GM13976 (cell line): ENCODE data around the gene RASGRP1.

Source experiments
- DNase-seq: peaks from one replicate; pipeline ENCODE4 v3.0.0; 2012; ENCODE audit warnings: low spot score
- in situ Hi-C: fragments of 300-500 bp; cut with MboI; formaldehyde crosslinking; loops from one replicate; pipeline ENCODE4 v1.12.0; 2022; ENCODE audit warnings: low sequenced_read_pairs, mixed read lengths, inconsistent platforms; ENCODE audit not compliant: unreplicated experiment
- TF ChIP-seq, protein P1 (sequence below): IDR thresholded peaks from 2 replicates; pipeline ENCODE4 v1.5.1; 2012; ENCODE audit warnings: borderline replicate concordance, mild to moderate bottlenecking; ENCODE audit not compliant: insufficient read depth; ENCODE audit errors: extremely low read depth, missing control alignments, control extremely low read depth

Gene RASGRP1

DNA sequence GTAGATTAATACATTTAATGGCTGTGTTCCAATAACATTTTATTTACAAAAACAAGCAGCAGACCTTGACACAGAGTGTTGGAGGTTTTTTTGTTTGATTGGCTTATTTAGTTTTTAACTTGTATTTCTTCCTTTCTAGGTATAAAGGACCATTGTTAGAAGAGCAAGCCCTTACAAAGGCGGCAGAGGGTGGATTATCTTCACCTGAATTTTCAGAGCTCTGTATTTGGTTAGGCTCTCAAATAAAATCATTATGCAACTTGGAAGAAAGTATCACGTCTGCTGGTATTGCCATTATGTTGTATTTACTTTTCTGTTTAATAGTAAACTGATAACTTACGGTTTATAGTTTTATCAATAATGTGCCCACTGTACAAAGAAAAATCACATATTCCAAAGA, 100.7 kb downstream of the RASGRP1 start:
- in situ Hi-C loops: no loop called here
- no peak for DNase-seq

GRCh38 chr15:38461066-38461833, 103.4 kb downstream of the RASGRP1 start:
- peak; percentile 45 for DNase-seq
- TF ChIP-seq, protein P1, sequence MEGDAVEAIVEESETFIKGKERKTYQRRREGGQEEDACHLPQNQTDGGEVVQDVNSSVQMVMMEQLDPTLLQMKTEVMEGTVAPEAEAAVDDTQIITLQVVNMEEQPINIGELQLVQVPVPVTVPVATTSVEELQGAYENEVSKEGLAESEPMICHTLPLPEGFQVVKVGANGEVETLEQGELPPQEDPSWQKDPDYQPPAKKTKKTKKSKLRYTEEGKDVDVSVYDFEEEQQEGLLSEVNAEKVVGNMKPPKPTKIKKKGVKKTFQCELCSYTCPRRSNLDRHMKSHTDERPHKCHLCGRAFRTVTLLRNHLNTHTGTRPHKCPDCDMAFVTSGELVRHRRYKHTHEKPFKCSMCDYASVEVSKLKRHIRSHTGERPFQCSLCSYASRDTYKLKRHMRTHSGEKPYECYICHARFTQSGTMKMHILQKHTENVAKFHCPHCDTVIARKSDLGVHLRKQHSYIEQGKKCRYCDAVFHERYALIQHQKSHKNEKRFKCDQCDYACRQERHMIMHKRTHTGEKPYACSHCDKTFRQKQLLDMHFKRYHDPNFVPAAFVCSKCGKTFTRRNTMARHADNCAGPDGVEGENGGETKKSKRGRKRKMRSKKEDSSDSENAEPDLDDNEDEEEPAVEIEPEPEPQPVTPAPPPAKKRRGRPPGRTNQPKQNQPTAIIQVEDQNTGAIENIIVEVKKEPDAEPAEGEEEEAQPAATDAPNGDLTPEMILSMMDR: no peak
- in situ Hi-C loops: no loop called here

More for the DNA sequence above, 100.7 kb downstream of the RASGRP1 start:
- TF ChIP-seq, protein P1: no peak

DNA sequence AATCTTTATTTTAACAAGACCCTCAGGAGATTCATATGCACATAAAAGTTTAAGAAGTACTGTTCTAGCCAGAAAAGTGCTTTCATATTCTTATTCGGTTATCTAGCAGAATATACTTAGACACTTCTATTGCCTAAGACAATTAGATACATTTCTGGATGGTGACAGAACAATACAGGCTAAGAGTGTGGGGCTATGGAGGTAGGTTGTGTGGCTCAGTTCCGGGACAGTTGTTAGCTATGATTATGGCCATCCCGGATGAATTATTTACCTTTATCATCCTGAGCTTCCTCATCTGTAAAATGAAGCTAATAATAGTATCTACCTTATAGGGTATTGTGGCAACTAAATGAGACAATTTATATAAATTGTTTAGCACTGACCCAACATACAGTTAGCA, 104.1 kb downstream of the RASGRP1 start:
- in situ Hi-C loops: no loop called here
- DNase-seq: no peak
- TF ChIP-seq, protein P1: no peak

DNA sequence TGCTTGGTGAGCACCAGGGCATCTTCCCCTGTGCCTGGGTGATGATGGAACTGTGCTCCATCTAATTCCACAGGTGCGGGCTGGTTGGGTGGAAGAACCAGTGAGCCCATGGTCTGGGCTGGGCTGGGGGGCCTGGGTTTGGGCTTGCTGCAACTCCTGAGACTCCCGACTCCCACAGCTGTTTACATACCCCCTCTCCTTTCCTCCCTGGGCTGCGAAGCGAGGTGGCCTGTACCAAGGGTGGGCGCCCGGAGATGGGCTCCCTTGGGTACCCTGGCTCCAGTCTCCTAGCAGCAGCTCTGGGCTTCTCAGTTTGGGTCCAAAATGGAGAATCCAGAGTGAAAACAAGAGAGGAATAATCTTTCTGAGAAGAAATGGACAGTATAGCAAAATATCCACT, 105.1 kb downstream of the RASGRP1 start:
- no peak for DNase-seq
- in situ Hi-C loops: no loop called here
- TF ChIP-seq, protein P1: no peak

- TF ChIP-seq, protein P1: no peak
- in situ Hi-C loops: no loop called here
- no peak for DNase-seq
Measured at GRCh38 chr15:38458646-38459045, 106.0 kb downstream of the RASGRP1 start.

GRCh38 chr15:38455092-38455491, 109.5 kb downstream of the RASGRP1 start:
- in situ Hi-C loops: no loop called here
- no peak for DNase-seq

More at GRCh38 chr15:38455092-38455491, 109.5 kb downstream of the RASGRP1 start:
- TF ChIP-seq, protein P1: no peak
